Coronary artery (tissue), 2 donors: ENCODE data around the gene ZNHIT1.

ENCODE experiments used
- DNase-seq: peaks from one replicate; pipeline ENCODE4 v3.0.0-alpha.2; 2017; ENCODE audit warnings: low spot score
- H3K27ac ChIP-seq, 2 donors: fragments of 200-600 bp; sonication (generic); one replicate each; pipeline ENCODE4 v1.5.1; 2016 to 2019
- H3K4me3 ChIP-seq: fragments of 200-600 bp; sonication (generic); 2 replicates; pipeline ENCODE4 v1.5.1; 2016; ENCODE audit warnings: mild to moderate bottlenecking, moderate library complexity
- TF ChIP-seq, protein P1 (sequence below): fragments of 200-600 bp; sonication (generic); IDR thresholded peaks from one replicate; pipeline ENCODE4 v1.5.1; 2019; ENCODE audit warnings: antibody characterized with exemption

Gene ZNHIT1

DNA sequence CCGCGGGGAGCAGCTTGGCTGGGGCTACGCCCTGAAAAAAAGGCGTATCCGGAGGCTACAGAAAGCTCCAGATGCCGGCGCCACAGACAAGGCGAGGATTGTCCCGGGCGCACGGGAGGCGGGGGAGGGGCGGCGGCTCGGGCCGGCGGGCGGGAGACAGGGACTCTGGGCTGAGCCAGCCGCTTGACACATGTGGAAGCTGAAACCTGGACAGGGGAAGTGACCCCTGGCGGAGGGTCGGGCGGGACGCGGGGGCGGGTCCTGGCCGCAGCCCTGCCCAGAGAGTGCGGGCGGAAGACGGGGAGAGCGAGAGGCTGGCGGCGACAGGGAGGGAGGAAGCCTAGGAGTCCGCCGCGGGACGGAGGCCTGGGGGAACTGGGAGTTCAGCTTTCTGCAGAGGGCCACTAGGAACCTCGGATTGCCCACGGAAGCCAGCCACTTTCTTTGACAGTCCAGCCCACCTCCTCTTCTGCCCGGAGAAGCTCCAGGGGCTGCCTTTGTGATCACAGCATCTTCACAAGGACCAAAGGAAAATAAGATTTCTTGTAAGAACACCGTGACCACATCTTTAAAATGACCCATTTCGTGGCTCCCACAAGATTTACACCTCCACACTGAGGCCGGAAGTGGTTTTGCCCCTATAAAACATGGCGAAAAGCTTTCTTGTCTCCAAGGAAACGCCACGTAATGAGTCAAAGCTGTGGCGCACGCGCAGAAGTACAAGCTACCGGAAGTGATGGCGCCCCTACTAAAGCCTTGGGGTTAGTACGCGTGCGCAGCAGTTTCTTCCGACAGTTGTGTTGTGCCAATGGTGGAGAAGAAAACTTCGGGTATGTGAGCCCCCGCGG is at the start of gene ZNHIT1, which contains the start of gene PLOD3:
Gene ZNHIT1, plus strand, starts transcription at position 778 of the 848 bp plus-strand sequence. Its CDS starts 31 bp downstream, at position 809.
Gene PLOD3, minus strand, starts transcription at position 194 of the 848 bp plus-strand sequence. CDS start 307 bp downstream, outside the sequence.
- TF ChIP-seq, protein P1, sequence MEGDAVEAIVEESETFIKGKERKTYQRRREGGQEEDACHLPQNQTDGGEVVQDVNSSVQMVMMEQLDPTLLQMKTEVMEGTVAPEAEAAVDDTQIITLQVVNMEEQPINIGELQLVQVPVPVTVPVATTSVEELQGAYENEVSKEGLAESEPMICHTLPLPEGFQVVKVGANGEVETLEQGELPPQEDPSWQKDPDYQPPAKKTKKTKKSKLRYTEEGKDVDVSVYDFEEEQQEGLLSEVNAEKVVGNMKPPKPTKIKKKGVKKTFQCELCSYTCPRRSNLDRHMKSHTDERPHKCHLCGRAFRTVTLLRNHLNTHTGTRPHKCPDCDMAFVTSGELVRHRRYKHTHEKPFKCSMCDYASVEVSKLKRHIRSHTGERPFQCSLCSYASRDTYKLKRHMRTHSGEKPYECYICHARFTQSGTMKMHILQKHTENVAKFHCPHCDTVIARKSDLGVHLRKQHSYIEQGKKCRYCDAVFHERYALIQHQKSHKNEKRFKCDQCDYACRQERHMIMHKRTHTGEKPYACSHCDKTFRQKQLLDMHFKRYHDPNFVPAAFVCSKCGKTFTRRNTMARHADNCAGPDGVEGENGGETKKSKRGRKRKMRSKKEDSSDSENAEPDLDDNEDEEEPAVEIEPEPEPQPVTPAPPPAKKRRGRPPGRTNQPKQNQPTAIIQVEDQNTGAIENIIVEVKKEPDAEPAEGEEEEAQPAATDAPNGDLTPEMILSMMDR: no peak
- peak; percentile 96 for DNase-seq
- Histone ChIP-seq H3K27ac (peak within 1 kb of the TSS; percentile 81 to 97), H3K4me3 (peak within 1 kb of the TSS; percentile 93)

DNA sequence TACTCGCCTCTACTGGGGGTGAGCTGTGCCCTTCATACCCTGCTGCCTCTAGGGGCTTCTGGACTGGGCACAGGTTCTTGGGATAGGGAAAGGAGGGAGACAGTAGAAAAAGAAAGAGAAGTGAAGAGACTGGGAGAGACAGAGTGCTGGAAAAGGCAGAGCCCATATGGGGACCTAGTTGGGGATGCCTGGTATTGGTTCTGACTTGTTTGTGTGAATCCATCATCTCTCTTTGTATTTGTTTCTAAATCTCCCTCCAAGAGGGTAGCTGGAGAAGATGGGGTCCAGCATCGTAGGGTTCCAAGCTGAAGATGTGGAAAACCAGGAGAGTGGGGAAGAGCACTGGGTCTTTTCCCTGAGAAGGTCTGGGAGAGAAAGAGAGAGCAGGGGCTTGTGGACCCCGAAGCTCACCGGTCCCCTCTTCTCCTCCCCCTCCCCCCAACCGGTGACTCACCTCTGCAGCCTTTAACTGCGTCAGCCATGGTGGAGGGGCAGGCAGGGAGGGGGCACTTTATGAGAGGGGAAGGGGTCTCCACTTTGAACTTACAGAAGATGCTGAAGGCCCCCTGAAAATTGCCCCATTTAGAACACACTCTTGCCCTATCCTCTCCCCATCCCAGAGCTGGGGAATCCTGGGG is 49.4 kb upstream of the ZNHIT1 start:
- no peak for DNase-seq
- Histone ChIP-seq H3K27ac (no peak overlapping the region), H3K4me3 (no peak overlapping the region)
- TF ChIP-seq, protein P1: no peak

DNA sequence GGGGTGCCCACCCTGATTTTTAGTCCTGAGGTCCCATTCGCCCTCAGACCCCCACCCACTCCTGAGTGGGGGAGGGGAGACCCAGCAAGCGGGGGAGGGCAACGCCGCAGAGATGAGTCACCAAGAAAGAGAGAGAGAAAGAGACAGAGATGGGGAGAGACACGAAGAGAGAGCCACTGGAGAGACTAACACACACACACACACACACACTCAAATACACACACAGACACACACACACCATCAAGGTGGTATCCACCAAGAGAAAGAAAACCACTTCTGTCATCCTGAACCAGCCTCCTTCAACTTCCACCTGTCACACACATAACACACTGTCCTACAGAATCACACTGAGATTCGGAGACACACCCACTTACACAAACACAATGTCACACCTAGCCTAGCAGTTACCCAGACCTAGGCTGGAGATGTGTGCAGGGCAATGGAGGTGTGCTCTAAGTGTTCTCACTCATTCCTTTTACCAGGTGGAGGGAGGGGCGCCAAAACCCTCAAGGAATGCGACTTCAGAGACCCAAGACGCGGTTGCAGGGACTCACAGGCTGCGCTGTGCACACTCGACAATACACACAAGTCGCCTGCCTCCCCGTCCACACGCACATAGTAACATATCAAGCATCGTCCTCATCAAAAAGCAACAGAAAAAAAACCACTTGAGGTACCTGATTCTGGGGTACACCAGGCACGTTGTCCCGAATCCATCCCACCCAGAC is 48.7 kb upstream of the ZNHIT1 start:
- H3K27ac ChIP-seq: no peak overlapping the region
- TF ChIP-seq, protein P1: no peak
- no peak overlapping the region for H3K4me3 ChIP-seq
- no peak for DNase-seq

DNA sequence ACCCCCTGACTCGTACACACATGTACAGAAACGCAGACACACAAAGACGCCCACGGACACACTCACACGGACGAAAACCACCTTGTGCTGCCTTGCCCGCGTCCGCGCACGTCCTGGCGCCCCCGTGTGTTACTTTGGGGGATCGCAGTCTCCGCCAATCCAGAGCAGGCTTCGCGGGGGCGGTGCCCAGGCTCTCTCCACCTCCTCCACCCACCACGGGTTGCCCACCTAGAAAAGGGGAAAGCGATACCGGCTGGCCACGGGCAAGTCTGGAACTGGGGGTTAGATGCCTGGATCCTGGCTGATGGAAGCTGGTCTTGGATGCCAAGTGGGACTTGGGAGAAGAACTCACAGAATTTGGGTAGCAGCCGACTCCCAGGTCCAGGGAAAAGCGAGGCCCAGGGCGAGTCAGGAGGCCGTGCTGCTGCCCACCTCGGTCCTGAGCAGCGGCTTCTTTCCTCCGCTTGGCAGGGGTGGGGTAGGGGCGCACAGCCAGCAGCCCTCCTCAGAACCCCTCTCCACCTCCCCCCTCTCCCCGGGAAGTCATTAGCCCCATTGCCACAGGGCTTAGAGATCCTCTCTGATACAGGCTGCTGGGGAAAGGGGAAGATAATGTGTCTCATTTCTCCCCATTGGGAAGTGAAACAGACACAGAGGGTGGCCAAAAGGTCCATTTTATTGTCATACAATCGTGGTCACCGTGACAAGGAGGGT is 48.0 kb upstream of the ZNHIT1 start:
- H3K4me3 ChIP-seq: no peak overlapping the region
- no peak overlapping the region for H3K27ac ChIP-seq
- peak; percentile 78 for DNase-seq
- TF ChIP-seq, protein P1: peak; percentile 91

DNA sequence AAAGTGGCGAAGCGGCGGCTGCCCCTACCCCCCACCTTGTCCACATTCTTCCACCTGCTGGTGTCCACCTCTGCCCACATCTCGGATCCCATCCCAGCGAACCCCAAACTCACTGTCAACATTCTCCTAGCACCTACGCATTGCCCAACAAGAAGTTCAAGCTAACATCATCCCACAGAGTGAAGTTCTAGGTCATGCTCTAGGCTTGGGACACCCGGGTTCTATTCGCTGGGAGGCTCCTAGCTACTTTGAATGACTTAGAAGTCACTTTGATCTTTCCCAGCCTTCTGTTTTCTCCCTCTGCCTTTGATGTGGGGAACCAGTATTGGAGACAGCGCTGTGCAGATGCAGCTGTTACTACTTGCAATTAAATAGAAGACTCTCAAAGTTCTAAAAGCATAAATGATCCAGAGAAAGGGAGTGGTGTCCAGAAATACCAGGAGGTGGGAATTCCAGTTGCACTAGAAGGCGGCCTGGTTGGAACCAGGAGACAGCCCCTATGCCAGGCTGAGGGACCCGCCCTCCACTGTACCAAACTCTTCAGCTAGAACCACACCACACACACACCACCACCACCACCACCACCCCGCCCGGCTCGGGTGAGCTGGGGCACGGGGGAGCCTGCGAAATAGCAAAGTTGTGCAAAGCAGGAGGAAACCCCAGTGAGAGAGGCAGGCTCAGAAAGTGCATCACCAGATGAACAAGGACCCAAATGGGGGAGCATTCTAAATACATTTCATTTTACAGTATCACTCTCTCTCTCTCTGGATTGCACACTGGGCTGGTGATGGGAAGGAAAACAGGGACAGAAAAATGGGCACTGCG is 47.1 kb upstream of the ZNHIT1 start:
- TF ChIP-seq, protein P1: no peak
- Histone ChIP-seq H3K27ac (no peak overlapping the region), H3K4me3 (no peak overlapping the region)
- DNase-seq: no peak

DNA sequence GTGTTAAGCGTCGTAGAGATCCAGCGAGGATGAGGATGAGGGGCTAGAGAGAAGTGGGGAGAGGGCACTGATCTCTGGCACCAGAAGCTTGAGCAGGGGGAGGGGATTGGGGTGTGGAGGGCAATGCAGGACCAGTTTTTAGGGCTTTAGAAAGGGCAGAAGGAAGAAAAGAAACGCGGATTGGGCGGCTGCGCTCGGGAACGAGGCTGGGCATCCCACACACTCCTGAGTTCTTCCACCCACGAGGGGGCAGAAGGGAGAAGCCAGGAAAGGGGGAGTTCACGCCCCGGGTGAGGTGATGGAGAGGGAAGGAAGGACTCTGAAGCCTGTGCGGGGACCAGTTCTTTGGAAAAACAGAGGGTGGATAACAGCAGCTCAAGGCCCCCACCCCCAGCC is 46.5 kb upstream of the ZNHIT1 start:
- TF ChIP-seq, protein P1: no peak
- no peak overlapping the region for H3K4me3 ChIP-seq
- DNase-seq: no peak
- no peak overlapping the region for H3K27ac ChIP-seq
